ENCODE measurements around the gene TNIP2. TPM values are rescaled to one million over a fixed set of nuclear protein-coding genes. Genes with fewer than 3 reads are reported as not detected.

The TNIP2 gene
- total and polyA plus RNA-seq, 11 donors: 12.6 to 94.5 (median 23.4) TPM

DNA sequence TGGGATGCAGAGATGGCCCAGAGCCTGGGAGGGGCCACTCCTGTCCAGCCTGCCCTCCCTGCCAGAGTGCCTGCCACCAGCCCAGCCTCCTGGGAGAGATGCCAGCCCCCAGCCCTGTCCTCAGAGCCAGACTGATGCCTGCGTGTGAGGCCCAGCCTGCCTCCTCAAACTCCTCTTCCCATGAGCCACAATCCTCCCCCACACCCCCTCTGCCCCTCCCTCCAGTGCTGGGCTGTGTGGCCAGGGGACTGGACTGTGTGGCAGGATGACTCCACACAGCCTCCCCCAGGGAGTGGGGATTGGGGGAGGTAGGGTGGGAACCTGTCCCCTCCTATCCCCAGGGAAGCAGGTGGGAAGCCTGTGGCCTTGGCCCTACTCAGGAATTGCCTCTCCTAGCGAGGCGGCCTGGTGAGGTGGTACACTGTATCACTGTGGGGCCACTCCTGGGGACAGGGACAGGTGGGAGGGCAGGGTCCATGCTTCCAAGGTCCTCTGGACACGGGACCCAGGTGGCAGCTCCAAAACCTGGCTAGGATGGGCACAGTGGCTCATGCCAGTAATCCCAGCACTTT, 32.5 kb upstream of the TNIP2 start:
- 54 to 79% (median 67%) methylated on average over 4 of the region's 4 CpGs for WGBS, 4 donors
- no peaks in the 10 kb centered on the region for H3K36me3 ChIP-seq
- H3K27ac ChIP-seq: peak overlapping the region in 11 of 12 donors; percentile 46 to 89 (median 83)
- peaks cover 0 to 8% (median 0%) of the 10 kb centered on the region in 12 donors for H3K9me3 ChIP-seq
- no peaks in the 10 kb centered on the region for H3K27me3 ChIP-seq
- ATAC-seq: peak; percentile 72 to 83 (median 79)
- TF ChIP-seq POLR2A (IDR thresholded peaks at IDR 0.05): no peak
- TF ChIP-seq, protein P1, sequence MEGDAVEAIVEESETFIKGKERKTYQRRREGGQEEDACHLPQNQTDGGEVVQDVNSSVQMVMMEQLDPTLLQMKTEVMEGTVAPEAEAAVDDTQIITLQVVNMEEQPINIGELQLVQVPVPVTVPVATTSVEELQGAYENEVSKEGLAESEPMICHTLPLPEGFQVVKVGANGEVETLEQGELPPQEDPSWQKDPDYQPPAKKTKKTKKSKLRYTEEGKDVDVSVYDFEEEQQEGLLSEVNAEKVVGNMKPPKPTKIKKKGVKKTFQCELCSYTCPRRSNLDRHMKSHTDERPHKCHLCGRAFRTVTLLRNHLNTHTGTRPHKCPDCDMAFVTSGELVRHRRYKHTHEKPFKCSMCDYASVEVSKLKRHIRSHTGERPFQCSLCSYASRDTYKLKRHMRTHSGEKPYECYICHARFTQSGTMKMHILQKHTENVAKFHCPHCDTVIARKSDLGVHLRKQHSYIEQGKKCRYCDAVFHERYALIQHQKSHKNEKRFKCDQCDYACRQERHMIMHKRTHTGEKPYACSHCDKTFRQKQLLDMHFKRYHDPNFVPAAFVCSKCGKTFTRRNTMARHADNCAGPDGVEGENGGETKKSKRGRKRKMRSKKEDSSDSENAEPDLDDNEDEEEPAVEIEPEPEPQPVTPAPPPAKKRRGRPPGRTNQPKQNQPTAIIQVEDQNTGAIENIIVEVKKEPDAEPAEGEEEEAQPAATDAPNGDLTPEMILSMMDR (IDR thresholded peaks at IDR 0.05): no peak
- peak; percentile 81 to 91 (median 88) for DNase-seq
- no peak overlapping the region for H3K4me3 ChIP-seq
- peaks cover 7 to 68% (median 38%) of the 10 kb centered on the region in 12 donors for H3K4me1 ChIP-seq
- intact Hi-C loops (cut with DNase I): no loop called here

DNA sequence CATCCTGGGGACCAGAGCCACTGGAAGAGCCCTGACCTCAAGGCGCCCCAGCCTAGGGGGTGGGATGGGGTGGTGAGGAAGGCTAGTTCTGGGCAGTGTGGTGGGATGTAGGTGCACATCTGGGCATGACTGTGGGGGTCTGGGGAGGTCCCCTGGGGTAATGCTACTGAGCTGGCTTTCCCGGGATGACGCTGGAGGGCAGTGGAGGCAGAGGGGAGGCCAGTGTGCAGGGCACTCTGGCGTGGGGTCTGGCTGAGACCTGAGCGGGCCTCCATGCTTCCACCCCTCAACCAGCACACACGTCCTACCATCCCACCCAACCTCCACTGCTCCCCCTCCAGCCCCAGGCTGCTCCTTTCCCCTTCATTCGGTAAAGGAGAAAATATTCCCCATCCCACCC, 32.0 kb upstream of the TNIP2 start:
- intact Hi-C loops (cut with DNase I): no loop called here
- peak in 1 of 4 donors; percentile 1 for ATAC-seq
- Histone ChIP-seq H3K4me1 (peaks cover 7 to 65% (median 36%) of the 10 kb centered on the region in 12 donors), H3K36me3 (no peaks in the 10 kb centered on the region), H3K4me3 (no peak overlapping the region), H3K9me3 (peaks cover 0 to 11% (median 0%) of the 10 kb centered on the region in 12 donors), H3K27ac (peak overlapping the region; percentile 52 to 89 (median 84)), H3K27me3 (no peaks in the 10 kb centered on the region)
- 77 to 84% (median 81%) methylated on average over 5 to 7 of the region's 7 CpGs for WGBS, 4 donors
- TF ChIP-seq, protein P1 (IDR thresholded peaks at IDR 0.05): no peak
- no peak for TF ChIP-seq POLR2A (IDR thresholded peaks at IDR 0.05)
- DNase-seq: no peak

DNA sequence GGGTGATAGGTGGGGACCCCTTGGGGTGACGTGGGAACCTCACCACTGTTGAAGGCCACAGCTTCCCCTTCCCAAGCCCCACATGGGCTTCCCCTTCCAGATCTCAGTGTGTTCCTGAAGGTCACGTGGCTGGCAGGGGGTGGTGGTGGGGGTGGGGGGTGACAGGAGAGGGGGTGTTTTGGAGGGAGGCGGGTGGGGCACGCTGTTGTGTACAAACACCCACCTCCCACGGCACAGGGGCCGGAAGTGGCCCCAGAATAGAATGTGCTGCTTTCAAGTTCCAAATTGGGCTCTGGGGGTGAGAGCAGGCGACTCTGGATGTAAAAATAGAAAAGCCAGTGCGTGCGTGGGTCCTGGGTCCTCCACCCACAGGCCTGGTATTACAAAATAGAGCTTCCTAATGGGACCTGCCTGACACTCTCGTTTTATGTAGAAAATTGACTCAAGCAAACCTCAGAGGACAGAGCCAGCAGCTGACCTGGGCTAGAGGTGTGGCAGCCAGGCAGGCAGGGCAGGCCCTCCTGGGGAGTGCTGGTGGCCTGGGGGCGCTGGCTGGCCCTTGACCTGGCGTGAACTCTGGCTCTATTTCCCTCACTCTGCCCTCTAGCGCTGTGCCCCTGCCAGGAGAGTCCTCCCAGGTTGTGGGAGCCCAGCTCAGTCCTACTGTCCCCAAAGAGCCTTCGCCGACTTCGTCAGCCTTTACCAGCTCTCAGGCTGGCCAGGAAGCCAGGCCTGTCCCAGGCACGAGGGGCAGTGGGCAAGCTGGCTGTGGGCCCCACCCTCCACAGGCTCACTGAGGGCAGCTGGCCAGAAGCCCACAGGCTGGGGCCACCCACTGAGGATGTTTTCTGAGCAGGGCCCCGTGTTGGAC, 31.3 kb upstream of the TNIP2 start:
- Histone ChIP-seq H3K9me3 (peaks cover 0 to 13% (median 0%) of the 10 kb centered on the region in 12 donors), H3K27ac (peak overlapping the region; percentile 52 to 89 (median 84)), H3K4me1 (peaks cover 7 to 63% (median 32%) of the 10 kb centered on the region in 12 donors), H3K27me3 (no peaks in the 10 kb centered on the region), H3K4me3 (no peak overlapping the region), H3K36me3 (no peaks in the 10 kb centered on the region)
- DNase-seq: peak in 4 of 5 donors; percentile 52 to 75 (median 60)
- WGBS, 4 donors: 36 to 49% (median 45%) methylated on average over 10 to 18 of the region's 18 CpGs
- peak; percentile 38 to 67 (median 66) for ATAC-seq
- TF ChIP-seq, protein P1 (IDR thresholded peaks at IDR 0.05): peak in 2 of 12 donors; percentile 11 to 34
- TF ChIP-seq POLR2A (IDR thresholded peaks at IDR 0.05): no peak
- intact Hi-C loops (cut with DNase I): no loop called here

DNA sequence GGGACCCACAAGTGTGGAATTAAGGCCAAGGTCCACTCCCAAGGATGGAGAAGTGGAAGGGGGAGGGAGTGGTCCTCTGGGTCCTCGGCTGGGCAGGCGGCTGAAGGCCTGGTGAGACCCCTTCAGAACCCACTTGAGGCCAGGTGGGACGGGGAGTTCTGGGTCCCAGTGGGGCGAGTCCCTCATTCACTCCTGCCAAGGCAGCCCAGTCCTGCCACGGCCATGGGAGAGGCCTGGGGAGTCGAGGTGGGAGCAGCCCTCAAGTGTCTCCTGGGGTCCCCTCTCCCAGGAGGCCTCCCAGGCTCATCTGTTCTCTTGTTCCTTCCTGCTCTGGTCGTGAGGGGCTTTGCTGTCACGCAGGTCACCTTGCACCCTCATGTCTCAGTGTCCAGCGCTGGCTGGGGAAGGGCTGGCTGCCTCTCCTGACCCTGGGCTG, 30.7 kb upstream of the TNIP2 start:
- peak in 1 of 5 donors; percentile 61 for DNase-seq
- H3K36me3 ChIP-seq: no peaks in the 10 kb centered on the region
- no peak overlapping the region for H3K4me3 ChIP-seq
- peak overlapping the region in 11 of 12 donors; percentile 52 to 89 (median 86) for H3K27ac ChIP-seq
- ATAC-seq: no peak
- H3K27me3 ChIP-seq: no peaks in the 10 kb centered on the region
- intact Hi-C loops (cut with DNase I): no loop called here
- no peak for TF ChIP-seq POLR2A (IDR thresholded peaks at IDR 0.05)
- TF ChIP-seq, protein P1 (IDR thresholded peaks at IDR 0.05): no peak
- H3K4me1 ChIP-seq: peaks cover 7 to 56% (median 27%) of the 10 kb centered on the region in 12 donors
- peaks cover 0 to 18% (median 0%) of the 10 kb centered on the region in 12 donors for H3K9me3 ChIP-seq
- WGBS, 4 donors: 76 to 86% (median 80%) methylated on average over 8 to 9 of the region's 9 CpGs

Measured in heart left ventricle (tissue), 16 donors.